Posterior cingulate gyrus (tissue), 11 donors: ENCODE data around the gene SLC30A2.
"Not testable (repeated sequence)": the region's sequence is repeated elsewhere in the genome, so short reads cannot be mapped to it uniquely, and the experiment has no call there.

Experiments
- DNase-seq, 10 donors: peaks; one replicate each; pipeline versions ENCODE4 v3.0.0 to v3.0.0-alpha.2; 2020 to 2021; ENCODE audit warnings: mixed read lengths in 3 of 10
- intact Hi-C: fragments of 100-400 bp; cut with DNase I; formaldehyde crosslinking; loops from one replicate; pipeline ENCODE4 v1.15.1; 2023

The SLC30A2 gene, protein sequence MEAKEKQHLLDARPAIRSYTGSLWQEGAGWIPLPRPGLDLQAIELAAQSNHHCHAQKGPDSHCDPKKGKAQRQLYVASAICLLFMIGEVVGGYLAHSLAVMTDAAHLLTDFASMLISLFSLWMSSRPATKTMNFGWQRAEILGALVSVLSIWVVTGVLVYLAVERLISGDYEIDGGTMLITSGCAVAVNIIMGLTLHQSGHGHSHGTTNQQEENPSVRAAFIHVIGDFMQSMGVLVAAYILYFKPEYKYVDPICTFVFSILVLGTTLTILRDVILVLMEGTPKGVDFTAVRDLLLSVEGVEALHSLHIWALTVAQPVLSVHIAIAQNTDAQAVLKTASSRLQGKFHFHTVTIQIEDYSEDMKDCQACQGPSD

DNA sequence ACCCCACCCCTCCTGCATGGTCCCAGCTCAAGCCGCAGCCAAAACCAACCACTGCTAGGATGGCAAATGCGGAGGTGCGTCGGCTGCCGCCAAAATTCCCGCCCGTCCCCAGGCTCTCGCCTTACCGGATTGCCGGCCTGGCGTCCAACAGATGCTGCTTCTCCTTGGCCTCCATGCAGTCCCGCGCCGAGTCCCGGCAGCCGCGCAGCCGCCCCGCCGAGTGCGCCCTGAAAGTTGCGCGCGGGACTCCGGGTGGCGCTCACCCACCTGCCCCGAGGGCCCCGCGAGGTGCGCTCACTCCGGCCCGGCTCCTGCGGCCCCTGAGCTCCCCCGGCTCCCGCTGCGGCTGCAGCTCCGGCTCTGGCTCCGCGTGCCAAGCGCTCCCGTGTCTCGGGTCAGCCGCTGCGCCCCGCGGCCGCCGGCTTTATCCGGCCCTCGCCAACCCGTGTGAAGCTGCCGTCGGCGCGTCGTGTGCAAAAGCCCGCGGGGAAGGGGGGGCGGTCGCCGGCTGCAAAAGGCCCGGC lies at the start of gene SLC30A2:
TSS of gene SLC30A2 (minus strand) at position 397 of the 524 bp plus-strand sequence. CDS start at position 175, 222 bp downstream.
- DNase-seq = peak in 2 of 10 donors; percentile 57 to 67
- intact Hi-C loops = loop anchor here (5.0 kb wide), 1 partner anchor 532 kb away; no protein-coding TSS in a partner anchor

DNA sequence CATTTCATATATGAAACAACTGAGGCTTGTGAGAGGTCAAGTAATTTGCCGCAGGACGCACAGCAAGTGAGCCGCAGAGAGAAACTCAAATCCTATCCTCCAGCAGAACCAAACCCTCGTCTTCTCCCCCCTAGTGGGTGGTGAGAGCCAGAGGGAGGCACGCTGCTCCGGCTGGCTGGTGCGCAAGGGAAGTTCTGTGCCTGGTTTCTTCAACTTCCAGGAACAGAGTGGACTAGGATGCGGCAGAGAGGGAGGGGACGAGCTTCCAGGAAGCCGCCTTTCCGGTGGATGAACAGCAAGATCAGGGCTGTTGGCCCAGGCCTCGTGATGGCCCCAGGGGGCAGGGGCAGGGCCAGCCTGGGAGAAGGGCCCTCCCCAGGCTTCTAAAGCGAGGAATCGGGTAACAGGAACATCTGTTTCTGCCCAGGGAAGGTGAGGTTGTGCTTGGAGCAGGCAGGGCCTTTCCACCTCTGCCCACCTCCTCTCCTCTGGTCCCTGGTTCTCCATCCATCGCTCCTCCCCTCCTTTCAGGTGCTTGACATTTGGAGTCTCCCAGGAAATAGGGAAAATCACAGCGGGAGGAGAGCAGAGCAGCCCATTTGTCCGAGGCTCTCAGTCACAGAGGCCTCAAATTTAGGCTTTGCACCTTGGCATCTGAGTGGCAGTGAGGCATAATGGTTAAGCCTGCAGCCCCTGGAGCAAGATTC lies 48.9 kb upstream of the SLC30A2 start:
- DNase-seq = peak in 7 of 10 donors; percentile 14 to 83 (median 20)
- intact Hi-C loops = no loop called here

DNA sequence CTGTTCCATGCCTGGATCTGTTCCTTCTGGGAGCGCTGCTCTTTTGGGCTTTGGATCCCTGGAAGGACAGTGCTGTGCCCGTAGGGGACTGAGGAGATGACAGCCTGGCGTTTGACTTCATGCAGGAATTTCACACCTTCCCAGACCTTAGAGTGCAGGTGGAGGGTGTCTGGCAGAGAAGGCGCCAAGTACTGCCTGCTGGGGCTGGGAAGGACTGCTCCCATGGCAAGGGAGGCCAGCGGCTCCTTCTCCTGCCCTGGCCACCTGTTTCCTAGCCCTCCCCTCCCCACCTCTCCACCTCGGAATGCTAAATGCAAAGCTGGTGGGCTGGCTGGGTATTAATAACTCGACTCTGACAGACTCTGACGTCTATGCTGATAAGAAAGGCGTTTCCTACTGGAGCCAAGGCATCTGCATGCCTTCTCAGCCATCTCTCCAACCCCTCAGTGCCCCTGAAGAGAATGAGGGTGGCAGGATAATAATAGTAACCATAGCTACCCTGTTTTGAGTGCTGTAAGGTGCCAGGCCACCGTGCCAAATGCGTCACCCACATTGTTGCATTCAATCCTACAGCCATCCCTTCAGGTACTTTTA lies 48.3 kb upstream of the SLC30A2 start:
- intact Hi-C loops = no loop called here
- DNase-seq = no peak

DNA sequence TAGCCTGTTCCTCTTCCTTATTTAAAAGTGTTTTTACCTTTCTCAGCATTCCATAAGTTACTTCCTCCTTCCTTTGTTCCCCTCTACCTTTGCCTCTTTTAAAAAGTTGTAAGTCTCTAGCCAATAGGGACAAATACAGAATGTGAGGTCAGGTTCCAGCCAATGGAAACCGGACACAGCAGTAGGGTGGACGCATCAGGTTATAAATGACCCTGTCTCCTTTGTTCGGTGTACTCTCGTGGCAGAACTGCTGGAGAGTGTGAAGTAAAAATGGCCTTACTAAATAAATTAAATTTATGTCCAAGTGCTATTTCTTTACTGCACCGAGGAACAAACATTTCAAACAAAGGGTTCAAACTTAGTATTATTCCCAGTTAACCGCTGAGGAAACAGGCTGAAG lies 47.7 kb upstream of the SLC30A2 start:
- intact Hi-C loops, DNase-seq: not testable (repeated sequence)

DNA sequence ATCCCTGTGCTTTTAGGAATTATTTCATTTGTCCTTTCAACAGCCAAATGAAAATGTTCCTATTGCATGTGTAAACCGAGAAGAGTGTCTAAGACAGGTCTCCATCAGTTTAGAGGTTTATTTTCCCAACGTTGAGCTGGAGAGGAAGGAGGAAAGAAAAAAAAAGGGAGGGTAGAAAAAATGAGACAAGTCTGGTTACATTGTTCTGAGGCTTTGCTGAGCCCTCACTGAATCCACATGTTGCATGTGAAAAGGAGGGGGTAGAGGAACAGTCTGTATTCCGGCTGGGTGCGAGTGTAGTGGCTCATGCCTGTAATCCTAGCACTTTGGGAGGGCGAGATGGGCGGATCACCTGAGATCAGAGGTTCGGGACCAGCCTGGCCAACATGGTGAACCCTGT lies 46.5 kb upstream of the SLC30A2 start:
- intact Hi-C loops = no loop called here
- DNase-seq = no peak

DNA sequence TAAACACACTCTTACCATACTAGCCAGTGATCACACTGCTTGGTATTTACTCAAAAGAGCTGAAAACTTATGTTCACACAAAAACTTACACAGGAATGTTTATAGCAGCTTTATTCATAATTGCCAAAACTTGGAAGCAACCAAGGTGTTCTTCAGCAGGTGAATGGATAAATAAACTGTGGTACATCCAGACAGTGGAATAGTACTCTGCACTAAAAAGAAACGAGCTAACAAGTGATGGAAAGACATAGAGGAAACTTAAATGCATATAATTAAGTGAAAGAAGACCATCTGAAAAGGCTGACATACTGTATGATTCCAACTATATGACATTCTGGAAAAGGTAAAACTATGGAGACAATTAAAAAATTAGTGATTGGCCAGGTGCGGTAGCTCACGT lies 45.0 kb upstream of the SLC30A2 start:
- DNase-seq = no peak
- intact Hi-C loops = no loop called here

DNA sequence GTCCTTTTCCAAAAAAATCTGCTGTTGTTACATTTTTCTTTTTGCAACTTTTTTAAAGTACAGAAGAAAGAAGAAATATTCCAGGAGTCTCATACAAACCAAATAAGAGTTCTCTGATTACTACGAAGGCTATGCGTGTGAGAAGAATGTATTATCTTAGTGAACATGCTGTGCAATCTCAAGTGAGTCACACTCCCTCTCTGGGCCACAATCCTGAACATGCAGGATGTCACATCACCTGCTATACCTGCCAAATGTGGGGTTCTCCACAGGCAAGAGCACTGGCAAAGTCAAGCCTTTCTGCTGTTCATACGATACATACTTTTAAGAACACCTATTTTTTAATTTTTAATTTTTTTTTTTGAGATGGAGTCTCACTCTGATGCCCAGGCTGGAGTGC lies 43.2 kb upstream of the SLC30A2 start:
- intact Hi-C loops = no loop called here
- no peak for DNase-seq

DNA sequence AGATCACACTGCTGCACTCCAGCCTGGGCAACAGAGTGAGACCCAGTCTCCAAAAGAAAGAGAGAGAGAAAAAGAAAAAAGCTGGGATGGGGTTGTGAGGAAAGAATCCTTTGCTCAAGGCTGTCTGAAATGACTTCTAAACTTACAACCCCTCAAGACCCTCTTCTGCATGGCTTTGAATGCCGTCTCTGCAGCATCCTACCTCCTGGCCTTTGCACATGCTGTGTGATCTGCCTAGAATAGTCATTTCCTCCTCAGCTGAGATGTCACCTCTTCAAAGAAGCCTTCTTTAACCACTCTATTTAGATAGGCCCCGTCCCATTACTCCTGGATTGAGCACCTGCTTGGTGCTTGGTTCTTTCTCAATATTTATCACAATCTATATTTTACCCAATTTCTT lies 38.9 kb upstream of the SLC30A2 start:
- DNase-seq = no peak
- intact Hi-C loops = no loop called here

DNA sequence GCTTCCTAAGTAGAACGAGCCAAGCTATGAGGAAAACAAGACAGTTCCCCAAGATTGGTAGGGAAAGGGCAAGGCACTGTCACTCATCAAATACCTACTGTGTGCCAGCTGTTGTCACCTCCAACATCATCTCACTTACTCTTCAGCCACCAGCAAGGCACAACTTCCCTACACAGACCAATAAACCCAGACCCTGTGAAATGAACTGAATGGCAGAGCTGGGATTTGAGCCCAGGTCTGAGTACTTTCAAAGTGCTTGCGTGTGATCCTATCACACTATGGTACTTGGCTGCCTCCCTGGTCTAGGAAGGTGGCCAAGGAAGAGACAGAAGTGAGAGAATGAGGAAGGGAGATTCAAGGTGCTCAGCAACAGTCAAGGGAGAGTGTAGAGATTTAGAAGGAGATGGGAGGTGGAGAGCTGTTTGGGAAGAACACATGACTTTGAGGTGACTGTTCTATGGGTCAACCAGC lies 38.2 kb upstream of the SLC30A2 start:
- DNase-seq = no peak
- intact Hi-C loops = no loop called here

DNA sequence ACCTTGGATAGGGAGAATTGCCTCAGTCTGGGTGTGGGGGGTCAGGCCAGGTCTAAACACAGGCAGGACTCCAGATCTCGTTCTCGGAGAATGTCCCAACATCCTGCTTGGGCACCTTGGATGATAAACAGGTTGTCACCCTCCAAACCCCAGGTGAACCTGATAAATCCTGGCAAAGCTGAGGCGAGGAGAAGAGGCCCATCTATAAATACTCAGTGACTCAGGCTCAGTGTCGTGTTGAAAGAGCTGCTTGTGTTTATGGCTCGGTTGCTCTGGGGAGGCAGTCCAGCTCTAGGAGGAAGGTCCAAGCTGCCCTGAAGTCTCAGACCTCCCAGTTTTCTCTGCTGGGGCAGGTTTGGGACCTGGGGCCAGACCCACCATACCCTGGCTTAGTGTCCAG lies 37.3 kb upstream of the SLC30A2 start:
- intact Hi-C loops = no loop called here
- no peak for DNase-seq

DNA sequence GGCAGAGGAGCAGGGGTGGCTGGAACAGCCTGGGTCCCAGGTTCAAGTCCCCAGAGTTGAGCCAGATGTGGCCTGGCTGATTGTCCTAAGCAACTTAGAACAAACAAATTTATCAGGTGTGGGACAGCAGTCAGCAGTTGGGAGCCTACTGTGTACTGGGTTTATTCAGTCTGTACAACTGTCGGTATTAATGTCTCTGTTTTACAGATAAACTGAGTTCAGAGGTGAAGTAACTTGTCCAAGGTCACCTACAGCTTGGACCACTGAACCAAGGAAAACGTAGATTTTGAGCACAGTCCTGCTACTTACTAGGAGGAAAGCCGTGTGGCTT lies 36.1 kb upstream of the SLC30A2 start:
- intact Hi-C loops = no loop called here
- no peak for DNase-seq

DNA sequence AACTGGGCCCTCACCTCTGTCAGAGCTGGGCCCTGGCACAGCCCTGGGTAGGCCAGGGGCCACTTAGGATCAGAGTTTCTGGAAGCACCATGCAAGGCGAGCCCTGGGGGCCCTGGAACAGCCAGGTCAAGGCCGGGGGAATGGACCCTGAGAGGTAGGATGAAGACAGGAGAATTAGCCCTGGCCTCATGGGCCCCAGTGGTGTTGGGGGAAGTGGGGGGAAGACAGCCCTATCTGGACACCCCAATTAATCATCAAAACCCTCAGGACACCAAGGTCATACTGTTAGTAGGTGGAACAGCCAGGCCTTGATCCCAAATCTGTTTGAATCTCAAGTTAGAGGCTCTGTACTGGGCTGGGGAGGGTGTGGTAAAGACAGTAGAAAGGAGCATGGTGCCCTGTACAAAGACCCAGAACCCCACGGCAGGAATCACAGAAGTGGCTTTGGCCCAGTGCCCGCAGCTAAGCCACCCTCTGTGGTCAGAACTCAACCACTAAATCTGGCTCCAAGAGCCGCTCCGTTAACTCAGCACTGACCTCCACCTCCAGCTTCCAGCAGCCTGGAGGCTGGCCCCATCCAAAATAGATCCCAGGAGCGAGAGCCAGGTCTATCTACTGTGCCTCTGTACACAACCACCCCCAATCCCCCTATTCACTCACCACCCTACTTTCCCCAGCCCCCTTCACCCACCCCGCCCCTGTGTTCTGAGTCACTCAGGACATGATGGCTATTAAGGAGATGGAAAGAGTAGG lies 35.5 kb upstream of the SLC30A2 start:
- intact Hi-C loops = no loop called here
- DNase-seq = no peak

DNA sequence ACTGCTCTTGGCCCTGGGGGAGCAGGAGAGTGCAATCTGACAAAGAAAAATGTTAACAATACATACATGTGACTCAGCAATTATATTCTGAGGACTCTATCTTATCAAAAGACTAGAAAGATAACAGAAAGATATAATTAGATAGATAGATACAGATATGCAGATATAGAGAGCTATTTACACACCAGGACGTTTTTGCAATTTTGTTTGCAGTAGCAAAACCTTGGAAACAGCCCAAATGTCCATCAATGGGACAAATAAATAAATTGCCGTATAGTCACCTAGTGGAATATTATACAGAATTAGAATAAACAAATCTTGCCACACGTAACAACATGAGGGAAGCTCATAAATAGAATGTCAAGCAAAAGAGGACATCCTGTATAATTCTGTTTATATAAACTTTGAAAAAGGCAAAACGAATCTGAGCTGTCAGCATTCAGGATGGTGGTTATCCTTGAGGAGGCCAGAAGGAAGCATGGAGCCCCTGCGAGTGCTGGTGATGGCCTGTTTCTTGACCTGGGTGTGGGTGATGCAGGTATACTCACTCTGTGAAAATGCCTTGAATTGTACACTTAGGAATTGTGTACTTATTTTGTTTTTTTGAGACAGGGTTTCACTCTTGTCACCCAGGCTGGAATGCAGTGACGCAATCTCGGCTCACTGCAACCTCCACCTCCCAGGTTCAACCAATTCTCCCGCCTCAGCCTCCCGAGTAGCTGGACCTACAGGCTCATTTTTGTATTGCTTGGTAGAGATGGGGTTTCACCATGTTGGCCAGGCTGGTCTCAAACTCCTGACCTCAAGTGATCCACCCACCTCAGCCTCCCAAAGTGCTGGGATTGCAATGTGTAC lies 34.3 kb upstream of the SLC30A2 start:
- intact Hi-C loops = no loop called here
- DNase-seq = no peak

DNA sequence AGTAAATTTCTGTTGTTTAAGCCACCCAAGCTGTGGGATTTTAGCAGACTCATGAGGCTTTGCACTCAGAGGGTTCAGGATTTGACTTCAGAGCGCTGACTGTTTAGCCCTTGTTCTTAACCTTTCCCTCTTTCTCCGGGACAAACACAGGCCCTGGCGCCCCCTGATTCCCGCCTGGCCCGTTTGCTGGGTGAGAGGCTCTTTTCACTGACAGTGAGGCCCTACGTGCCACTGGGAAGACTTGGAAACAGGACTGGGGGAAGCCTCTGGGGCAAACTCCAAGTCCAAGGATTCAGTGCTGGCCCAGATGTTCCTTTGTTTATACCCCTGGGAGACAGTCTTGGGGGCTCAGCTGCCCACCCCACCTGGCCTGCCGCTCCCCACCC lies 33.3 kb upstream of the SLC30A2 start:
- no peak for DNase-seq
- intact Hi-C loops = no loop called here

DNA sequence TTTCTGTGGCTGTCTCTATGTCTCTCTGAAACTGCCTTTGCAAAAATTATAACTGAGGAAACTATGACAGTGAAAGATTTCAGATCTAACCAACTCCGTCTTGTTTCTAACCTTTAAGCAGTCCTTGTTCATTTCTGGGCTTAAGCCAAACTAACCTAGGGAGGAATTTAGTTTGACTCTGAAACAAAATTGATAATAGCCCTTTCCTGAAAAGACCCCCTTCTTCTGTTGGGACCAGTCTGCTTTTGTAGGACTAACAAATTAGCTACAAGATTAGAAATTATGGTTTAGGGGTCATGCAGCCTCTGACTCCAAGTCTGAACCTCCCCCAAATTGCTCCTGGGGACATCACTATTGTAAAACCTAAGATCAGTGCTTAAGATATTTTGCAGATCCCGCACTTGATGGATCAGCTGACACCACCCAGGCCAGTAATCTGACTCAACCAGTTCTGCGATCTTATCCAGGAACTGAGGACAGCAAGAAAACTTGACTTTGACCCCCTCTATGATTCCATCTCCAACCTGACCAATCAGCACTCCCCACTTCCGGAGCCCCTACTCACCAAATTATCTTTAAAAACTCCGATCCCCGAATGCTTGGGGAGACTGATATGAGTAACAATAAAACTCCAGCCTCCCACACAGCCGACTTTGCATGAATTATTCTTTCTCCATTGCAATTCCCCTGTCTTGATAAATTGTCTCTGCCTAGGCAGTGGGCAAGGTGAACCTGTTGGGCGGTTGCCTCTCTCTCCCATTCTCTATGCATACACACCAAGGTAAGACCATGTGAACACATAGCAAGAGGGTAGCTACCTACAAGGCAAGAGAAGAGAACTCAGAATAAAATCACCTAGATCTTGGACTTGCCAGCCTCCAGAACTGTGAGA lies 32.6 kb upstream of the SLC30A2 start:
- intact Hi-C loops = no loop called here

DNA sequence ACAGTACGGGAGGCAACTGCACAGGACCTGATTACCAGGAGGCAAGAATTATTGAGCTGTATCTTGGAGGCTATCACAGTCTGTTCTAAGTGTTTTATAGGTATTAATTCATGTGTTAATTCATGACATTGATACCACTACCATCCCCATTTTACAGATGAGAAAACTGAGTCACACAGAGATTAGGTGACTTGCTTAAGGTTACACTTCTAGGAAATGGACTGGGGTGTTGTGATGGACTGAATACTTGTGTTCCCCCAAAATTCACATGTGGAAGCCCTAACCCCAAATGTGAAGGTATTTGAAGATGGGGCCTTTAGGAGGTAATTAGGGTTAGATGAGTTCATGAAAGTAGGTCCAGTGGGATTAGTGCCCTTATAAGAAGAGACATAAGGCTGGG lies 31.6 kb upstream of the SLC30A2 start:
- intact Hi-C loops = no loop called here
- no peak for DNase-seq

More for the DNA sequence above, 32.6 kb upstream of the SLC30A2 start:
- no peak for DNase-seq

DNA sequence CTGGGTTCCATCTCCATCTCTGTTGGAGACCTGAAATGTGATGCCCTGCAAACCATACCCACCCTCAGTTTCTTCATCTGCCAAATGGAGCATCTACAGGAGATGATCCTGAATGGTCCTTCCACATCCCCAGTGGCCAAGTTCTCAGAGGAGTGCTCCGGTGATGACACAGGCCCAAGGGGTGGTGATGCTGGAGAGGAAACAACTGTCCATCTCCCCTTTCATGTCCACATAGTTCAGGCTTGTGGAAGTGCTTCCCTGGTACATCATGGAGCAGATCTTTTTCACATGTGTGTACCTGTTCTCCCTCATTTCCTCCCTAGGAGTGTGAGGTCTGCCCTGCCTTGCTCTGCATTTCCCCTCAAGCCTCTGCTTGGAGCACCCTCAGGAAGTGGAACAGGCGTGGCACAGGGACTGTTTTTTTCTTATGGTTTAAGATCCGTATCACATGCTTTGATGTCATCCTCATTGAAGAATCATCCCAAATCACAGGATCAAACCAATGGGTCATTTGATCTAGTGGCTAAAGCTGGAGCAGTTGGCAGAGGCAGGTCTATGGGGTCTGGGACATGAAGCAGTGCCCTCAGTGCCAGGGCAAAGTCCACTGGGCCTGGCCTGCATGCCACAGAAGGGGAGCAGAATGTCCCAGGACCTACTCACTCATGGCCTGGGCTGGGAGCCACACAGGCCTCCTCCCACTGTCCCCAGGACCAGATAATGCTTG lies 29.7 kb upstream of the SLC30A2 start:
- DNase-seq = no peak
- intact Hi-C loops = no loop called here

DNA sequence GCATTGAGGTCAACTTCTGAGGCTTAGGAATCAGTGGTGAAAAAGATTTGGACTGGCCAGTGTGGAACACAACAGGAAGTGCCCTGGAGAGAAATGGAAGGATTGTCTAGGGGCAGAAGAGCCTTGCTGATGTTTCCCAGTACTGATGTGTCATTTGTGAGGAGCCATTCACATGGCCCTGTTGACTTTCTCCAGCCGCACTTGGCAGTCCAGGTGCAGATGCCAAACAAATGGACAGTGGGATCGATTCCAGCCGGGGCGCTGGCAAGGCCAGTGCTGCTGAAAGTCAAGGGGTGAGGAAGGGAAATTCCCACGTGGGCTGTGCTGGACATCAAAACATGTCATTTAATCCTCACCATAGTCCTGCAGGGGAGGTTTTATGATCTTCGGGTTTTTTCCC lies 26.4 kb upstream of the SLC30A2 start:
- no peak for DNase-seq
- intact Hi-C loops = no loop called here
